Karpas-422 (cell line): ENCODE measurements around the gene NCBP1. TPM values are rescaled to one million over a fixed set of nuclear protein-coding genes. Genes with fewer than 3 reads are reported as not detected.

Experiments
- DNase-seq: peaks from one replicate; pipeline ENCODE4 v3.0.0-alpha.2; 2015
- H2AFZ ChIP-seq: fragments of 200-600 bp; sonication (generic); 2 replicates; pipeline ENCODE4 v1.6.1; 2014; ENCODE audit warnings: antibody characterized with exemption, low read length, mixed read lengths
- H3K27ac ChIP-seq: fragments of 200-600 bp; sonication (generic); 2 replicates; pipeline ENCODE4 v1.5.1; 2014; ENCODE audit warnings: mild to moderate bottlenecking, low read length, moderate library complexity
- H3K27me3 ChIP-seq: fragments of 200-600 bp; sonication (generic); 2 replicates; pipeline ENCODE4 v1.6.1; 2014; ENCODE audit warnings: low read length, mixed read lengths
- H3K36me3 ChIP-seq: fragments of 200-600 bp; sonication (generic); 2 replicates; pipeline ENCODE4 v1.6.1; 2014; ENCODE audit warnings: low read length, mixed read lengths; ENCODE audit not compliant: insufficient read depth
- H3K4me1 ChIP-seq: fragments of 200-600 bp; sonication (generic); 2 replicates; pipeline ENCODE4 v1.6.1; 2014; ENCODE audit warnings: mild to moderate bottlenecking, low read length, mixed read lengths
- H3K4me2 ChIP-seq: fragments of 200-600 bp; sonication (generic); 2 replicates; pipeline ENCODE4 v1.6.1; 2014; ENCODE audit warnings: low read length, low read depth, mild to moderate bottlenecking; ENCODE audit not compliant: poor library complexity, severe bottlenecking
- H3K4me3 ChIP-seq: fragments of 200-600 bp; sonication (generic); 2 replicates; pipeline ENCODE4 v1.5.1; 2014; ENCODE audit warnings: mild to moderate bottlenecking, antibody characterized with exemption, low read length, mixed read lengths
- H3K79me2 ChIP-seq: fragments of 200-600 bp; sonication (generic); 2 replicates; pipeline ENCODE4 v1.6.1; 2014; ENCODE audit warnings: mild to moderate bottlenecking, low read length, mixed read lengths
- H3K9ac ChIP-seq: fragments of 200-600 bp; sonication (generic); 2 replicates; pipeline ENCODE4 v1.6.0; 2014; ENCODE audit warnings: low read length
- H3K9me2 ChIP-seq: fragments of 200-600 bp; sonication (generic), shearing (Covaris generic); replicated peaks from 2 replicates; pipeline ENCODE4 v1.6.0; 2014; ENCODE audit warnings: mild to moderate bottlenecking, low read length, moderate library complexity; ENCODE audit not compliant: insufficient read depth
- H3K9me3 ChIP-seq: fragments of 300-700, 200-600 bp; sonication (generic); 2 replicates; pipeline ENCODE4 v1.6.1; 2014; ENCODE audit warnings: low read length, mixed read lengths
- H4K20me1 ChIP-seq: fragments of 200-600 bp; sonication (generic); 2 replicates; pipeline ENCODE4 v1.6.1; 2014; ENCODE audit warnings: mild to moderate bottlenecking, antibody characterized with exemption, low read length, low read depth; ENCODE audit not compliant: insufficient read depth
- total RNA-seq: library from RNA; depleted of rRNA; stranded (reverse); fragments of >200 nt; shearing (Covaris generic); gene quantifications from 2 replicates; pipeline ENCODE4 v1.2.3, GENCODE V29; 2014; ENCODE audit warnings: low replicate concordance

The NCBP1 gene
- total RNA-seq, 1 experiment from 2014 or later, result 41.9 TPM

GRCh38 chr9:97630591-97630990 lies 3.0 kb upstream of the NCBP1 start:
- H4K20me1 ChIP-seq, result peaks cover 11% of the 10 kb centered on the region; the same call in 1 of the 2 replicates
- H3K27me3 ChIP-seq, result no peaks in the 10 kb centered on the region
- H3K9ac ChIP-seq, result no peak overlapping the region
- no peaks in the 10 kb centered on the region for H3K9me3 ChIP-seq
- no peak overlapping the region for H3K4me3 ChIP-seq
- DNase-seq, result no peak
- H2AFZ ChIP-seq, result no peak overlapping the region
- no peak overlapping the region for H3K4me2 ChIP-seq
- peaks cover 46% of the 10 kb centered on the region for H3K4me1 ChIP-seq
- peaks cover 91% of the 10 kb centered on the region for H3K79me2 ChIP-seq
- H3K27ac ChIP-seq, result no peak overlapping the region
- no peaks in the 10 kb centered on the region for H3K9me2 ChIP-seq
- peaks cover 23% of the 10 kb centered on the region for H3K36me3 ChIP-seq

GRCh38 chr9:97632248-97632984 lies 1.2 kb upstream of the NCBP1 start:
- peaks cover 61% of the 10 kb centered on the region for H3K4me1 ChIP-seq
- H3K4me2 ChIP-seq, result peak overlapping the region; percentile 99
- H3K9me2 ChIP-seq, result no peaks in the 10 kb centered on the region
- peak overlapping the region; percentile 97 for H3K9ac ChIP-seq
- H3K27me3 ChIP-seq, result no peaks in the 10 kb centered on the region
- peak overlapping the region; percentile 87 for H2AFZ ChIP-seq
- peaks cover 19% of the 10 kb centered on the region; the same call in 1 of the 2 replicates for H4K20me1 ChIP-seq
- peak overlapping the region; percentile 96 for H3K4me3 ChIP-seq
- H3K9me3 ChIP-seq, result no peaks in the 10 kb centered on the region
- peaks cover 12% of the 10 kb centered on the region for H3K36me3 ChIP-seq
- peak overlapping the region; percentile 94 for H3K27ac ChIP-seq
- H3K79me2 ChIP-seq, result peaks cover 89% of the 10 kb centered on the region
- peak; percentile 88 for DNase-seq

GRCh38 chr9:97633859-97634490 lies 354 bp downstream of the NCBP1 start:
- Histone ChIP-seq H3K9ac (peak overlapping the region; percentile 97), H3K79me2 (peaks cover 90% of the 10 kb centered on the region), H3K9me2 (no peaks in the 10 kb centered on the region), H4K20me1 (peaks cover 26% of the 10 kb centered on the region), H2AFZ (no peak overlapping the region), H3K4me1 (peaks cover 73% of the 10 kb centered on the region), H3K27me3 (no peaks in the 10 kb centered on the region), H3K27ac (peak overlapping the region; percentile 94), H3K36me3 (peaks cover 9% of the 10 kb centered on the region; the same call in 1 of the 2 replicates), H3K9me3 (no peaks in the 10 kb centered on the region), H3K4me3 (peak overlapping the region; percentile 96), H3K4me2 (peak overlapping the region; percentile 83)
- DNase-seq, result peak; percentile 69

- Histone ChIP-seq H3K4me1 (peaks cover 74% of the 10 kb centered on the region), H2AFZ (no peak overlapping the region), H3K4me2 (peak overlapping the region; percentile 83), H3K79me2 (peaks cover 90% of the 10 kb centered on the region), H3K9ac (peak overlapping the region; percentile 97), H3K27me3 (no peaks in the 10 kb centered on the region), H3K36me3 (peaks cover 16% of the 10 kb centered on the region; the same call in 1 of the 2 replicates), H3K9me3 (no peaks in the 10 kb centered on the region), H3K9me2 (no peaks in the 10 kb centered on the region), H3K4me3 (peak overlapping the region; percentile 96), H3K27ac (no peak overlapping the region), H4K20me1 (peaks cover 34% of the 10 kb centered on the region)
- DNase-seq, result no peak
Observed at GRCh38 chr9:97635026-97635425, 1.4 kb downstream of the NCBP1 start.

- Histone ChIP-seq H3K27ac (0 out of 2 replicates have a peak overlapping the region, but pooled peaks have one; percentile 8), H4K20me1 (peaks cover 34% of the 10 kb centered on the region), H3K4me3 (peak overlapping the region; percentile 48), H3K9ac (peak overlapping the region; percentile 48), H3K4me1 (peaks cover 63% of the 10 kb centered on the region), H3K36me3 (peaks cover 22% of the 10 kb centered on the region; the same call in 1 of the 2 replicates), H3K4me2 (peak overlapping the region; percentile 66), H3K27me3 (no peaks in the 10 kb centered on the region), H3K9me2 (no peaks in the 10 kb centered on the region), H2AFZ (no peak overlapping the region), H3K79me2 (peaks cover 88% of the 10 kb centered on the region), H3K9me3 (no peaks in the 10 kb centered on the region)
- DNase-seq, result no peak
Observed at GRCh38 chr9:97636903-97637302, 3.3 kb downstream of the NCBP1 start.

- H4K20me1 ChIP-seq, result peaks cover 34% of the 10 kb centered on the region
- H3K9me2 ChIP-seq, result no peaks in the 10 kb centered on the region
- no peak for DNase-seq
- H3K27me3 ChIP-seq, result no peaks in the 10 kb centered on the region
- peak overlapping the region; percentile 66 for H3K4me2 ChIP-seq
- H2AFZ ChIP-seq, result no peak overlapping the region
- no peaks in the 10 kb centered on the region for H3K9me3 ChIP-seq
- no peak overlapping the region for H3K27ac ChIP-seq
- H3K4me3 ChIP-seq, result no peak overlapping the region
- H3K36me3 ChIP-seq, result peaks cover 38% of the 10 kb centered on the region; the same call in 1 of the 2 replicates
- H3K4me1 ChIP-seq, result peaks cover 61% of the 10 kb centered on the region
- H3K79me2 ChIP-seq, result peaks cover 96% of the 10 kb centered on the region
- H3K9ac ChIP-seq, result 0 out of 2 replicates have a peak overlapping the region, but pooled peaks have one; percentile 0
Observed at GRCh38 chr9:97638666-97639065, 5.0 kb downstream of the NCBP1 start.

GRCh38 chr9:97640325-97640724 lies 6.7 kb downstream of the NCBP1 start:
- no peak for DNase-seq
- Histone ChIP-seq H2AFZ (no peak overlapping the region), H3K36me3 (peaks cover 54% of the 10 kb centered on the region; the same call in 1 of the 2 replicates), H3K4me3 (no peak overlapping the region), H3K9me3 (no peaks in the 10 kb centered on the region), H3K4me1 (peaks cover 59% of the 10 kb centered on the region), H3K4me2 (no peak overlapping the region), H3K27me3 (no peaks in the 10 kb centered on the region), H3K9me2 (no peaks in the 10 kb centered on the region), H3K79me2 (peaks cover 96% of the 10 kb centered on the region), H3K27ac (no peak overlapping the region), H4K20me1 (peaks cover 26% of the 10 kb centered on the region), H3K9ac (no peak overlapping the region)

- Histone ChIP-seq H4K20me1 (no peaks in the 10 kb centered on the region), H3K9ac (no peak overlapping the region), H3K36me3 (peaks cover 73% of the 10 kb centered on the region)
Observed at GRCh38 chr9:97645720-97646119, 12.1 kb downstream of the NCBP1 start.

More at GRCh38 chr9:97645720-97646119, 12.1 kb downstream of the NCBP1 start:
- Histone ChIP-seq H3K9me3 (no peaks in the 10 kb centered on the region), H3K27ac (no peak overlapping the region), H3K4me2 (no peak overlapping the region), H3K4me3 (no peak overlapping the region), H3K27me3 (no peaks in the 10 kb centered on the region), H3K79me2 (peaks cover 84% of the 10 kb centered on the region), H3K9me2 (no peaks in the 10 kb centered on the region), H2AFZ (no peak overlapping the region), H3K4me1 (peaks cover 14% of the 10 kb centered on the region)
- DNase-seq, result no peak
